ENCODE results near the gene COL17A1.

Gene COL17A1

DNA sequence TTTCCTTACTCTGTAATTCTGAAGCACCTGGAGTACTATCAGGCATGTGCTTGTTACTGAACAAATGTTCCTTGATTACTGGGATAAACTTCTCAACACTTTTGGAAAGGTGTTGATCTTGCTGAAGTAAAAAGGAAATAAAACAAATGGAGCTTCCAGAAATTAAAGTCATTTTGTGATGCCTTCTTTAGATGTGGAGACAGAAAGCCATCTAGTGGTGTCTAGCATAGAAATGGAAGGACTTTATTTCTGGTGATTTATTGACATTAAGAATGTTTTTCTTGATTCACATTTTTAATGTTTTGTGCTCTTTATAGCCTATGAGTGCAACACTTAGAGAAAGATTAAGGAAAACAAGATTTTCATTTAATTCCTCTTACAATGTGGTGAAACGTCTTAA, 37.7 kb upstream of the COL17A1 start:
- no peak for DNase-seq
- no CpG with 5 or more reads among the region's 1 CpG for WGBS (ENCODE audit: extremely low coverage, insufficient coverage, insufficient read length)
- Histone ChIP-seq H3K79me2 (ENCODE audit: control insufficient read depth, insufficient read depth, low read length, poor library complexity) (peaks cover 3% of the 10 kb centered on the region), H3K23ac (ENCODE audit: low read length) (no peak overlapping the region), H4K91ac (ENCODE audit: low read depth, low read length) (no peak overlapping the region), H3K4me3 (ENCODE audit: low read depth, low read length) (no peak overlapping the region), H3K14ac (ENCODE audit: low read length) (no peak overlapping the region), H2AFZ (ENCODE audit: insufficient read depth, low read length, poor library complexity) (no peak overlapping the region), H2BK5ac (ENCODE audit: low read depth, low read length, poor library complexity) (no peak overlapping the region), H3K79me1 (ENCODE audit: low read length) (peaks cover 11% of the 10 kb centered on the region), H3K9ac (ENCODE audit: low read length) (no peak overlapping the region), H2AK5ac (ENCODE audit: low read length) (no peak overlapping the region), H3K4me1 (ENCODE audit: control insufficient read depth in 1 of 2, insufficient read depth in 2 of 2, low read length in 2 of 2) (peaks cover 0 to 2% of the 10 kb centered on the region in 2 experiments), H3K9me3 (ENCODE audit: insufficient read depth, low read depth, low read length) (no peaks in the 10 kb centered on the region), H3K27me3 (ENCODE audit: insufficient read depth, low read length) (no peaks in the 10 kb centered on the region), H3K27ac (ENCODE audit: low read depth, low read length) (no peak overlapping the region), H3K4me2 (ENCODE audit: low read length) (no peak overlapping the region), H4K12ac (ENCODE audit: low read depth, low read length) (no peak overlapping the region), H3K36me3 (ENCODE audit: control insufficient read depth in 1 of 2, insufficient read depth in 2 of 2, low read length in 2 of 2) (no peaks in the 10 kb centered on the region), H2BK12ac (ENCODE audit: low read length) (no peak overlapping the region), H4K8ac (ENCODE audit: low read depth, low read length) (no peak overlapping the region), H3K18ac (ENCODE audit: low read length) (no peak overlapping the region), H3K4ac (ENCODE audit: low read depth, low read length) (no peak overlapping the region), H2BK120ac (ENCODE audit: insufficient read depth, low read length, poor library complexity) (no peak overlapping the region)

DNA sequence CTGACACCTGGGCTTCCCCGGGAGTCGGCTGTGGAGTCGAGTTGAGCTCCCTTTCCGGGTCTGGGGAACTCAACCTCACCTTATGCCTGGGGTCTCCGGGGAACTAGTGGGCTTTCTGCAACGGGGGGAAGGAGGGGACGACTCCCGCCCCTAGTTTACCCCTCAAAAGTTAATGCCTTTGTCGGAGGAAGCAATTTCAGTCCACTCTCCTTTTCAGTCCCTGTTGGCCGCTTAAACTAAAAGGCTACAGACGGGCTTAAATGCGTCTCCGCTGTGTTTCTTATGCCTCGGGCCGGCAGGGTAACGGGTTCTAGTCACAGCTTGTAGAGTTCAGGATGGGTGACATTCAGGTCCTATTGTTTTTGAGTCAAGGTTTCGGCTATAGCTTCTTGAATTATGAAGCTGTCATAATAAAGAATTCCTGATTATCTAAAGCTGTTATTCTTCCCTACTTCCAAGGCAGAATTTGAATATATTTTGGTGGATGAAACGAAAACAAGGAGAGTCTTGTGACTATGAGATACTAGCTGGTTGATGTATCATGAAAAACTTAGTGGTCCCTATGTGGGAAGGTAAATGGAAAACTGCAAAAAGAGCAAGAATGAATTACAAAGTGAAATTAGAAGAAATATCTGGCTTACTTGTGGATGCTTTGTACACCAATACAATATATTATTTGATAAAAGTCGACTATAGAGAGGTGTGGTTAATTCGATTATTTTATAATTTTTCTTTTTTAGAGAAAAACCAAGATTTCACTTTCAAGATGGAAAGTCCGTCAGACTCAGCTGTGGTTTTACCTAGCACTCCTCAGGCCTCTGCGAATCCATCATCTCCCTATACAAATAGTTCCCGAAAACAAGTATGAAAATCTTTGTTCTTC, 36.8 kb upstream of the COL17A1 start:
- no peak overlapping the region for H2BK12ac ChIP-seq (ENCODE audit: low read length)
- peak overlapping the region; percentile 57 for H3K18ac ChIP-seq (ENCODE audit: low read length)
- H3K4me2 ChIP-seq (ENCODE audit: low read length), result peak overlapping the region; percentile 97
- H3K36me3 ChIP-seq (ENCODE audit: control insufficient read depth in 1 of 2, insufficient read depth in 2 of 2, low read length in 2 of 2), result no peaks in the 10 kb centered on the region
- H3K27ac ChIP-seq (ENCODE audit: low read depth, low read length), result no peak overlapping the region
- H3K79me1 ChIP-seq (ENCODE audit: low read length), result peaks cover 11% of the 10 kb centered on the region
- WGBS (ENCODE audit: extremely low coverage, insufficient coverage, insufficient read length), result no CpG with 5 or more reads among the region's 23 CpGs
- H2BK120ac ChIP-seq (ENCODE audit: insufficient read depth, low read length, poor library complexity), result no peak overlapping the region
- peak overlapping the region; percentile 92 for H3K4me3 ChIP-seq (ENCODE audit: low read depth, low read length)
- no peak overlapping the region for H2BK5ac ChIP-seq (ENCODE audit: low read depth, low read length, poor library complexity)
- peak overlapping the region; percentile 57 for H3K14ac ChIP-seq (ENCODE audit: low read length)
- H3K79me2 ChIP-seq (ENCODE audit: control insufficient read depth, insufficient read depth, low read length, poor library complexity), result peaks cover 3% of the 10 kb centered on the region
- DNase-seq, result peak in 1 of 2 donors; percentile 16
- no peak overlapping the region for H3K4ac ChIP-seq (ENCODE audit: low read depth, low read length)
- no peak overlapping the region for H2AK5ac ChIP-seq (ENCODE audit: low read length)
- H3K9ac ChIP-seq (ENCODE audit: low read length), result peak overlapping the region; percentile 94
- peak overlapping the region; percentile 83 for H4K91ac ChIP-seq (ENCODE audit: low read depth, low read length)
- peak overlapping the region; percentile 71 for H4K8ac ChIP-seq (ENCODE audit: low read depth, low read length)
- peaks cover 0 to 2% of the 10 kb centered on the region in 2 experiments for H3K4me1 ChIP-seq (ENCODE audit: control insufficient read depth in 1 of 2, insufficient read depth in 2 of 2, low read length in 2 of 2)
- no peaks in the 10 kb centered on the region for H3K27me3 ChIP-seq (ENCODE audit: insufficient read depth, low read length)
- H3K23ac ChIP-seq (ENCODE audit: low read length), result no peak overlapping the region
- peak overlapping the region; percentile 28 for H2AFZ ChIP-seq (ENCODE audit: insufficient read depth, low read length, poor library complexity)
- no peak overlapping the region for H4K12ac ChIP-seq (ENCODE audit: low read depth, low read length)
- H3K9me3 ChIP-seq (ENCODE audit: insufficient read depth, low read depth, low read length), result no peaks in the 10 kb centered on the region

DNA sequence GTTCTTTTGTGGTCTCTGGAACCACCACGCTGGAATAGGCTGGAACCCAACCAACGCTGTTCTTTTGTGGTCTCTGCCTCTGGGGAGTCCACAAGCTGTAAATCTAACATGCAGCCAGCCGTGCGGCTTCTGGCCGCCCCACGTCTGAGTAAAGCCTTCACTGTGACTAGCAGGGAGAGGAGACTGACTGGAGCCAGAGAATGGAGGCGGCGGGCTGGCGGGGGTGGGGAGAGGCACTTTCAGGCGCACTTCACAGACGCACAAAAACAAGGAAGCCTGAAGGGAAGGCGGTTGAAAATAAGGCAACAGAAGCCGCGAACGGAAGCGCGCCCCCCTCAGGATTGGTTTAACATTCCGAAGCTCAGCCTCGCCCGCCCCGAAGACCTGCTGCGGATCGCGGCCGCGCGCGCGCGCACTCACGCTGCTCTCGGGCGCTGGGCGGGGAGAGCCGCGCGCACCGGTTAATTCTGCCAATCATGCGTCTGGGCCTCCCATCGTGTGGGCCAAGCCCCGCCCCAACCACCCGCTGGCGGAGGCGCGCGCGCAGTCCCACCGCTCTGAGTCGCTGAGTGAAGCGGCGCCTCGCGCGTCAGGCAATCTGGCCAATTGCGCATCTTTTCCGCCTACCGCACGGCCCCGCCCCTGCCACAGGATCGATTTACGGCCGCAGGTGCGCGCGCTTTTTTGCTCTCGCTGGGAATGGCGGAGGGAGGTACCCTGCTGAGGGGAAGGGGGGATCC, 36.0 kb upstream of the COL17A1 start, which contains the start of gene SFR1:
TSS of gene SFR1 (plus strand) at position 687 of the 740 bp plus-strand sequence. CDS start at position 700, 13 bp downstream.
- Histone ChIP-seq H3K4me1 (ENCODE audit: control insufficient read depth in 1 of 2, insufficient read depth in 2 of 2, low read length in 2 of 2) (peaks cover 0 to 2% of the 10 kb centered on the region in 2 experiments), H4K12ac (ENCODE audit: low read depth, low read length) (peak within 1 kb of the TSS; percentile 94), H3K9me3 (ENCODE audit: insufficient read depth, low read depth, low read length) (no peaks in the 10 kb centered on the region)

DNA sequence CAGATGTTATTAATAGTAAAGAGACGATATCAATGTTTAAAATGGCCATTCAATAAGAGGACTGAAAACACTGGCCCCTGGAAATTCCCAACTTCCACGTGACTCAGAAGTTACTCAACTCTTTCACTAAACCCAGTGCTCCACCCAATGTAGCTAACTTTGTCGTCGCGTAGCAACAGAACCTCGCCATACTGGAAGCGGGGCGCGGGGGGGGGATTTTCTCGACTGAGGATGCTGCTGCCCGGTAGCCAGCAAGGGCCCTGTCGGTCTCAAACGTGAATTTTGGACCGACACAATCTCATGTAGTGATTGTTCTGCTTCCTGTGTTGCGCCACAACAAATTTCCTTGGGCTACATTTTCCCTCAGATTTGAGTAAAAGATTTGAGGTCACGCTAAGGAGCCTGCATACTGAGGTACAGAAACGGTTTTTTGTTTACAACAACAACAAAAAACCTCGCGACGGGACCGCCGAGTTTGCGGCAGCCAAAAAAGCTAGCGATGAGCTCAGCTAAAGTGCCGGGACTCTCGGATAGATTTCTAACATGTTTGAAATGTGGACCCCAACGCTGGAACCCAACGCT, 35.3 kb upstream of the COL17A1 start:
- Histone ChIP-seq H4K12ac (ENCODE audit: low read depth, low read length) (peak overlapping the region; percentile 94), H3K9me3 (ENCODE audit: insufficient read depth, low read depth, low read length) (no peaks in the 10 kb centered on the region), H2BK12ac (ENCODE audit: low read length) (no peak overlapping the region), H3K4me2 (ENCODE audit: low read length) (peak overlapping the region; percentile 91), H3K14ac (ENCODE audit: low read length) (peak overlapping the region; percentile 92), H3K4me1 (ENCODE audit: control insufficient read depth in 1 of 2, insufficient read depth in 2 of 2, low read length in 2 of 2) (peaks cover 0 to 2% of the 10 kb centered on the region in 2 experiments), H3K36me3 (ENCODE audit: control insufficient read depth in 1 of 2, insufficient read depth in 2 of 2, low read length in 2 of 2) (no peaks in the 10 kb centered on the region), H3K79me2 (ENCODE audit: control insufficient read depth, insufficient read depth, low read length, poor library complexity) (peaks cover 3% of the 10 kb centered on the region), H2BK120ac (ENCODE audit: insufficient read depth, low read length, poor library complexity) (peak overlapping the region; percentile 94), H3K18ac (ENCODE audit: low read length) (peak overlapping the region; percentile 95), H3K23ac (ENCODE audit: low read length) (no peak overlapping the region), H4K91ac (ENCODE audit: low read depth, low read length) (peak overlapping the region; percentile 98), H2AK5ac (ENCODE audit: low read length) (no peak overlapping the region), H3K9ac (ENCODE audit: low read length) (peak overlapping the region; percentile 87), H2BK5ac (ENCODE audit: low read depth, low read length, poor library complexity) (peak overlapping the region; percentile 95), H3K4ac (ENCODE audit: low read depth, low read length) (peak overlapping the region; percentile 70), H3K79me1 (ENCODE audit: low read length) (peaks cover 11% of the 10 kb centered on the region), H2AFZ (ENCODE audit: insufficient read depth, low read length, poor library complexity) (peak overlapping the region; percentile 84), H3K27ac (ENCODE audit: low read depth, low read length) (peak overlapping the region; percentile 99), H4K8ac (ENCODE audit: low read depth, low read length) (peak overlapping the region; percentile 91), H3K4me3 (ENCODE audit: low read depth, low read length) (peak overlapping the region; percentile 51), H3K27me3 (ENCODE audit: insufficient read depth, low read length) (no peaks in the 10 kb centered on the region)
- DNase-seq, result peak; percentile 94 to 99
- WGBS (ENCODE audit: extremely low coverage, insufficient coverage, insufficient read length), result no CpG with 5 or more reads among the region's 28 CpGs

More for the DNA sequence above, 36.0 kb upstream of the COL17A1 start, which contains the start of gene SFR1:
- Histone ChIP-seq H3K27ac (ENCODE audit: low read depth, low read length) (peak within 1 kb of the TSS; percentile 99), H3K4me2 (ENCODE audit: low read length) (peak within 1 kb of the TSS; percentile 97), H3K4me3 (ENCODE audit: low read depth, low read length) (peak within 1 kb of the TSS; percentile 92), H3K79me1 (ENCODE audit: low read length) (peaks cover 11% of the 10 kb centered on the region), H4K8ac (ENCODE audit: low read depth, low read length) (peak within 1 kb of the TSS; percentile 91), H3K79me2 (ENCODE audit: control insufficient read depth, insufficient read depth, low read length, poor library complexity) (peaks cover 3% of the 10 kb centered on the region), H2BK5ac (ENCODE audit: low read depth, low read length, poor library complexity) (peak within 1 kb of the TSS; percentile 95), H3K27me3 (ENCODE audit: insufficient read depth, low read length) (no peaks in the 10 kb centered on the region), H3K9ac (ENCODE audit: low read length) (peak within 1 kb of the TSS; percentile 94), H3K23ac (ENCODE audit: low read length) (no peak within 1 kb of the TSS), H2BK12ac (ENCODE audit: low read length) (no peak within 1 kb of the TSS), H3K18ac (ENCODE audit: low read length) (peak within 1 kb of the TSS; percentile 95), H2AFZ (ENCODE audit: insufficient read depth, low read length, poor library complexity) (peak within 1 kb of the TSS; percentile 84), H2AK5ac (ENCODE audit: low read length) (no peak within 1 kb of the TSS), H4K91ac (ENCODE audit: low read depth, low read length) (peak within 1 kb of the TSS; percentile 98), H3K4ac (ENCODE audit: low read depth, low read length) (peak within 1 kb of the TSS; percentile 70), H3K14ac (ENCODE audit: low read length) (peak within 1 kb of the TSS; percentile 92), H3K36me3 (ENCODE audit: control insufficient read depth in 1 of 2, insufficient read depth in 2 of 2, low read length in 2 of 2) (no peaks in the 10 kb centered on the region), H2BK120ac (ENCODE audit: insufficient read depth, low read length, poor library complexity) (peak within 1 kb of the TSS; percentile 94)
- DNase-seq, result peak; percentile 99
- no CpG with 5 or more reads among the region's 67 CpGs for WGBS (ENCODE audit: extremely low coverage, insufficient coverage, insufficient read length)
